ENCODE results near the gene SORCS2. TPM values are rescaled to one million over a fixed set of nuclear protein-coding genes. Genes with fewer than 3 reads are reported as not detected.

The SORCS2 gene
- total and polyA plus RNA-seq, 2 of the 8 experiments (the other 6 are each of a cell fraction or from before 2014, with no cell fraction given), result 0.36 to 1.8 TPM

DNA sequence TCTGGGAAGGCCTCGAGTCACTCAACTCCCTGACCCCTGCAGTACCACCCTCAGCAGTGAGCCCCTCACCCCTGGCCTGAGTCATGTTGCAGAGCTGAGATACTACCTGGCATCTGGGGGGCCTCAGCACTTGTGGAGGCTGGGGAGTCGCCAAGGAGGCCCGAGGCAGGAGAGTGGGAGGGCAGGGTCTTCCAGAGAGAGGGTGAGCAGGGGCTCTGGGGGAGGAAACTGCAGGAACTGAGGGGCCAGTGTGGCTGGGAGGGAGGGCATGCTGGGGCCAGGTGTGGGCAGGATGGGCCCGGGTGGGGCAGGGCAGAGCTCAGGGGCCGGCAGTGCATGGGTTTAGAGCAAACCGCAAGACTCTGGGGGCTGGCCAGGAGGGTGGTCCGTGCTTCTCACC lies 59.7 kb downstream of the SORCS2 start:
- no peaks in the 10 kb centered on the region for H3K36me3 ChIP-seq (ENCODE audit: control insufficient read depth in 2 of 4, insufficient read depth in 4 of 4, low read length in 3 of 4)
- H4K8ac ChIP-seq (ENCODE audit: extremely low read depth, insufficient read depth, low read length), result no peak overlapping the region
- H3K4ac ChIP-seq (replicated peaks; ENCODE audit: insufficient read length, low read depth, low read length), result no peak overlapping the region
- no peak overlapping the region for H2BK12ac ChIP-seq (ENCODE audit: low read depth, low read length)
- no peak overlapping the region for H3K4me2 ChIP-seq (ENCODE audit: insufficient read depth in 1 of 2, low read depth in 2 of 2, low read length in 2 of 2)
- H2AFZ ChIP-seq (ENCODE audit: low read length), result no peak overlapping the region
- no peak for FAIRE-seq
- H3K9me3 ChIP-seq (ENCODE audit: insufficient read depth in 2 of 2, low read depth in 1 of 2, low read length in 1 of 2), result no peaks in the 10 kb centered on the region; a peak in 1 of 4 replicates
- no peak overlapping the region for H2BK5ac ChIP-seq (ENCODE audit: low read depth, low read length)
- no peak overlapping the region for H2BK120ac ChIP-seq (replicated peaks; ENCODE audit: low read depth, low read length)
- H4K5ac ChIP-seq (ENCODE audit: insufficient read length, low read depth, low read length), result no peak overlapping the region
- no peak overlapping the region for H3K4me3 ChIP-seq (ENCODE audit: extremely low read depth in 1 of 4, insufficient read depth in 2 of 4, low read depth in 3 of 4, low read length in 4 of 4)
- H4K91ac ChIP-seq (replicated peaks; ENCODE audit: insufficient read length, low read length), result no peak overlapping the region
- no peaks in the 10 kb centered on the region for H3K79me1 ChIP-seq (ENCODE audit: low read depth, low read length)
- no peaks in the 10 kb centered on the region; a peak in 2 of 7 replicates for H3K4me1 ChIP-seq (replicated peaks in 1 of 4; ENCODE audit: control insufficient read depth in 3 of 4, insufficient read depth in 4 of 4, low read length in 3 of 4)
- POLR2A ChIA-PET (ENCODE audit: partially characterized antibody), result no interaction called here
- H3K56ac ChIP-seq (replicated peaks; ENCODE audit: insufficient read length, low read depth, low read length), result no peak overlapping the region
- H3K18ac ChIP-seq (ENCODE audit: extremely low read depth, low read length), result no peak overlapping the region
- H3K9ac ChIP-seq (replicated peaks in 1 of 4; ENCODE audit: extremely low read depth in 1 of 4, low read depth in 3 of 4, low read length in 3 of 4), result no peak overlapping the region
- no peak overlapping the region for H3K27ac ChIP-seq (ENCODE audit: low read depth, low read length)
- CTCF ChIA-PET (ENCODE audit: partially characterized antibody), result interaction anchor here (1.2 to 2.2 kb wide), 3 partner anchors 10 to 84 kb away, joined by 3 to 7 read pairs (median 5); no protein-coding TSS in a partner anchor
- H3K23me2 ChIP-seq (ENCODE audit: low read depth, low read length), result no peaks in the 10 kb centered on the region
- no peak overlapping the region for H3K14ac ChIP-seq (ENCODE audit: insufficient read length)
- H2BK15ac ChIP-seq (ENCODE audit: low read length), result no peak overlapping the region
- H3K23ac ChIP-seq (ENCODE audit: insufficient read length), result no peak overlapping the region
- no peaks in the 10 kb centered on the region for H3K27me3 ChIP-seq (replicated peaks in 1 of 4; ENCODE audit: control insufficient read depth in 3 of 4, extremely low read depth in 1 of 4, insufficient read depth in 3 of 4, low read length in 3 of 4)
- H3K79me2 ChIP-seq (ENCODE audit: control insufficient read depth in 1 of 2, insufficient read depth in 2 of 2, low read length in 2 of 2), result no peaks in the 10 kb centered on the region
- no peak overlapping the region for H2BK20ac ChIP-seq (ENCODE audit: low read length)
- no peaks in the 10 kb centered on the region for H4K20me1 ChIP-seq (replicated peaks in 1 of 2; ENCODE audit: control insufficient read depth in 1 of 2, insufficient read depth in 2 of 2, low read length in 2 of 2)
- 81% methylated on average over 7 of the region's 7 CpGs; no CpG with 5 or more reads in 1 of the 2 experiments for WGBS, 2 experiments (ENCODE audit: extremely low coverage in 1 of 2, insufficient coverage in 1 of 2, insufficient read length in 1 of 2, insufficient replicate concordance in 2 of 2, low coverage in 1 of 2, low lambda C conversion rate in 2 of 2, missing lambda C conversion rate in 1 of 2)
- no peak overlapping the region for H2AK5ac ChIP-seq (ENCODE audit: low read depth, low read length)
- DNase-seq (ENCODE audit: low read depth in 1 of 2, low spot score in 2 of 2), result no peak
- TF ChIP-seq HDAC2 (IDR thresholded peaks at IDR 0.05; ENCODE audit: borderline replicate concordance in 1 of 2, low read depth in 2 of 2, low read length in 2 of 2) (no peak), KDM1A (IDR thresholded peaks at IDR 0.05; ENCODE audit: borderline replicate concordance, low read length) (no peak), SP1 (IDR thresholded peaks at IDR 0.05; ENCODE audit: low read depth, low read length) (no peak), TAF1 (IDR thresholded peaks at IDR 0.05; ENCODE audit: low read depth, low read length) (no peak), TEAD4 (IDR thresholded peaks at IDR 0.05; ENCODE audit: low read depth, low read length) (no peak), EP300 (IDR thresholded peaks at IDR 0.05; ENCODE audit: borderline replicate concordance in 1 of 2, low read depth in 2 of 2, low read length in 2 of 2) (no peak), ASH2L (IDR thresholded peaks at IDR 0.05; ENCODE audit: low read length) (no peak), SUZ12 (IDR thresholded peaks at IDR 0.05; ENCODE audit: low read length) (no peak), NANOG (IDR thresholded peaks at IDR 0.05; ENCODE audit: insufficient read depth, low read depth, low read length, poor library complexity, severe bottlenecking) (no peak), FOSL1 (IDR thresholded peaks at IDR 0.05; ENCODE audit: insufficient read depth, low read depth, low read length) (no peak), YY1 (IDR thresholded peaks at IDR 0.05; ENCODE audit: low read depth, low read length) (no peak), JUND (IDR thresholded peaks at IDR 0.05; ENCODE audit: low read length) (no peak), CHD2 (IDR thresholded peaks at IDR 0.05; ENCODE audit: low read length) (no peak)
- TF ChIP-seq, protein P1, sequence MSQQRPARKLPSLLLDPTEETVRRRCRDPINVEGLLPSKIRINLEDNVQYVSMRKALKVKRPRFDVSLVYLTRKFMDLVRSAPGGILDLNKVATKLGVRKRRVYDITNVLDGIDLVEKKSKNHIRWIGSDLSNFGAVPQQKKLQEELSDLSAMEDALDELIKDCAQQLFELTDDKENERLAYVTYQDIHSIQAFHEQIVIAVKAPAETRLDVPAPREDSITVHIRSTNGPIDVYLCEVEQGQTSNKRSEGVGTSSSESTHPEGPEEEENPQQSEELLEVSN (IDR thresholded peaks at IDR 0.05), result no peak
